ENCODE measurements around the gene E2F7.

The E2F7 gene

DNA sequence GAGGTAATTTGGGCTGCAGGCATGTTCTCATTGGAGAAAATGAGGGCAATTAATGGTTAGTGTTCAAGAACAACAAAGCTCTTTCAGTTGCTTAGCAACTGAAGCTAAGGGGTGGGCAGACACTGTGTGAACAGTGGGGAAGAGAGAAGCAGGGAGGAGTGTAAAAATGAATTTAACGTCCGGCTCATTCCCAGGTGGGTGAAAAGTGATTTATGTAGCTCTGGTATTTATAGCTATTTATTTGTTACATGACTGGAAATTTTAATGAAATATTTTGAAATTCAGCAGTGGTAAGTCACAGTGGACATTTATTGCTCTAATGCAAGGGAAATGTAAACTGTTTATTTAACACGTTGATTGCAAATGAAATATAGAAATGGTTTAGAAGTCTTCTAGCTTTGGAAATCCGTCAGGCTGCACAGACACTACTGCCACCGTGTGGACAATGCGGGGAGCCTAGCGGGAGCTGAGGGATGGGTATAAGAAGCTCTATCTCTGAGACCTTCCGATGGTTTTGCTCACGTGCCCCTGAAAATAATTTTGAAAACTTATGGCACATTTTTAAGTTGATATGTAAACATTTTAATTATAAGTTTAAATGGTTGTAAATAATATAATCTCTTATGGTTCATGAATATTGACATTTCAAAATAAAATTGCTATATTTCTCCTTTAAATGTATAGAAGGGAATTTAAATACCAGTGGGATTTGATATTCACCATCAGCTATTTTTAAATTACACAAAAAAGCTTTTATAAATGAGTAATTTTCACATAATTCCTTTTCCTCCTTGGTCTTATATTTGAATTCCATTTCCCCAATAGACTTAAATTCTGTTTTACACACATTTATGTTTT, 54.4 kb downstream of the E2F7 start:
- peak; percentile 47 for DNase-seq

DNA sequence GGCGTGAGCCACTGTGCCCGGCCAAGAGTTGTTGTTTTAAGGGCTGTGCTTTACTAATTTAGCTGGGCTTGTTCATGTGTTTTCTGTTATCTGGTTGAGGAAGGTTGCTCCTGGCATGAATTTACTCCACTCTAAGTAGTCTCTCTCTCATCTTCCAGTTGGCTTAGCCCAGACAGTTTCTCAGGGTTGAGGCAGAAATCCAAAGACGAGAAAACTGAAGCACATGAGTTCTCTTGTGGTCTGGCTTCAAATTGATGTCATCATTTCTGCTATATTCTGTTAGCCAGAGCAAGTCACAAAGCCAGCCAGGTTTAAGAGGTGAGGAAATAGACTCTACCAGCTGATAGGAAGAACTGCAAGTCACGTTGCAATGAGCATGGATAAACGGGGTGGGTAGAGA, 57.9 kb downstream of the E2F7 start:
- DNase-seq, result no peak

DNA sequence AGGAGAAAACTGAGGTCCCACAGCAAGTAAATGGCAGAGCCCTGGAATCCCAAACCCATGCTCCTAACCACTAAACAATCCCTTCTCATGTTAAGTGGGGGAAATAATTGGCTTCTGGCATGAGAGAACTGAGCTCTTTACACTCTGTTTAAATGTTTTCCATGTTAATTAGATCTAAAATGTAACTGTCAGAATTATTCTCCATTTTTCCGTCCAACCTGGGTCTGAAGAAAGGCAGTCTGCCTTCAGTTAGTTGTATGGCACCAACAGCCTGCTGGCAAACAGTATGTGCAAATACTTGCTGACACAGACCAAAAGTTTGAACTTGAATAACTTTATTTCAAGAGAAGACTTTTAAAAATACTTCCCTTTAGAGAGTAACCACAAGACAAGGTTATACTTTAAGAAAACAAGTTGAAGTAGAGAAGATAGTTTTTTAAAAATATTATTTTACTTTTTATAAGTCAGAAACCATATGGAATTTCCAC, 59.7 kb downstream of the E2F7 start:
- DNase-seq, result no peak

DNA sequence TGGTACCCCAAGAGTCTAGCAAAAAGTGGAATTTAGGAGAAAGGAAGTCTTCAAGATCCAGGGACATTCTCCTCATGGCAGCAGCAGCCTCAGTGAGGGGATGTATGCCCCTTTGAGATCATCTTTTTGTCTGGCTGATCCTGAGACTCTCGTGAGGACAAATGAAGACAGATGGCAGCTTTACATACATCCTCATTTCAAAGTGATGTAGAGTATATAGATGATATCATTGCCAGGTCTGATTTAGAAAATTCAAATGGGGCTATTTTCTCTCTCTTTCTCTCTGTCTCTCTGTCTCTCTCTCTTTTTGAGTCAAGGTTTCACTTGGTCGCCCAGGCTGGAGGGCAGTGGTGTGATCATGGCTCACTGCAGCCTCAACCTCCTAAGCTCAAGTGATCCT, 61.5 kb downstream of the E2F7 start:
- DNase-seq, result no peak

DNA sequence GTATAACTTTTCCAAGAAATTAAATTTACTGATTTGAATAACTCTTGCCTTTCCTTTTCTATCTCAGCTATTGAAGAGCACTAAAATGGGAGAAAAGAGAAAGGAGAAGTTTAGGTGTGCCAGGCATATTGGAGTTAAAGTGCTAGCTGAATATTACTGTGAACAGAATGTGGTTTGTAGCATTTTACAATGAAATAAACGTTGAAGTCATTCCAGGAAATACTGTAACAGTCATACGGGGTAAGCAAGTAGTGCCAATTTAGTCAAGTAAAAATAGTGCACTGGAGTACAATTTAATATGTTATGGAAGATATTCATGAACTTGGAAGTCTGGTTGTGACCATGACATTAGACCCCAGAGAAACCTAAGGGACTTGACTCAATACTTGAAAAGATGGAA, 62.1 kb downstream of the E2F7 start:
- no peak for DNase-seq

DNA sequence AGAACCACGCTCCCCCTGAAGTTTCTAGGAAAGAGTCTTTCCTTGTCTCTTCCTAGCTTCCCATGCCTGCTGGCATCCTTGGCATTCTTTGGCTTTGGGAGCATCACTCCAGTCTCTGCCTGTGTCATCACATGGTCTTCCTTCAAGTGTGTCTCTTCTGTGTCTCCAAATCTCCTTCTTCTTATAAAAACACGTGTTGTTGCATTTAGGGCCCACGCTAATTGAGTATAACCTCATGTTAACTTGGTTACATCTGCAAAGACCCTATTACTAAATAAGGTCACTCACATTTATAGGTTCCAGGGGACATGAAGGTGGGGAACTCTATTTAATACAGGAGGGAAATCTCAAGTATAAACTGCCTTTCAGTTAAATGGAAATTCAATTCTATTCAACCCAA, 63.0 kb downstream of the E2F7 start:
- no peak for DNase-seq

DNA sequence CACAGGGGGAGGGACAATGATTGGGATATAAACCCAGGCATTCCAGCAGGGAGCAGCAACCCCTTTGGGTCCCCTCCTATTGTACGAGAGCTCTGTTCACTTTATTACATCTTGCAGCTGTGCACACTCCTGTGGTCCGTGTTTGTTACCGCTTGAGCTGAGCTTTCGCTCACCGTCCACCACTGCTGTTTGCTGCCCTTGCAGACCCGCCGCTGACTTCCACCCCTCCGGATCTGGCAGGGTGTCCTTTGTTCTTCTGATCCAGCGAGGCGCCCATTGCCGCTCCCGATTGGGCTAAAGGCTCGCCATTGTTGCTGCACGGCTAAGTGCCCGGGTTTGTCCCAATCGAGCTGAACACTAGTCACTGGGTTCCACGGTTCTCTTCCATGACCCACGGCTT, 64.1 kb downstream of the E2F7 start:
- DNase-seq, result no peak

DNA sequence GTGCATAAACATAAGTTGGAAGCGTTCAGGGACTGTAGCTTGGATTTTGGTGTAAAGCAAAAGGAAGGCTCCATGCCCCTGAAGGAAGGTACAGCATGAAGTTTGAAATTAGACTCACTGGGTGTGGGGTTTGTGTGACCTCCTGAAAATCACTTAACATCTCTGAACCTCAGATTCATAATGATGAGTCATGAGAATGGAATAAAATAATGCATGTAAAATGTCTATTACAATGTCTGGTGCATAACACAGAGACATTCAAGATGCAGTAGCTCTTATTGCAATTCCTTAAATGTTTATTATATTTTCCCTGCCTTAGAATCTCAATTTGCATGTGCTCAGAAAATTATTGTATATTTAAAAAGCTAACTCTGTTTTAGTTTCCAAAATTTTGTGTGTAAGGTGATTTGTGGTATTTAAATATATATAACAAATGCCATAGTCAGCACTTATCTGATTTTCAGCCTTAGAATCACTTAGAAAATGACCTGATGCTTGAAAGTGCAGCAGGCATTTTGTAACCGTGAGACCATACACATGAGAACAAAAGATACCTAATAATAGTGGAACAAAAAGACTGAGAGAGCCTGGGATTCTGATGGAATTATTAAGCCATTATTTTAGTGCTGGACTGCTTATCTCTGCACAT, 66.3 kb downstream of the E2F7 start:
- DNase-seq, result no peak

DNA sequence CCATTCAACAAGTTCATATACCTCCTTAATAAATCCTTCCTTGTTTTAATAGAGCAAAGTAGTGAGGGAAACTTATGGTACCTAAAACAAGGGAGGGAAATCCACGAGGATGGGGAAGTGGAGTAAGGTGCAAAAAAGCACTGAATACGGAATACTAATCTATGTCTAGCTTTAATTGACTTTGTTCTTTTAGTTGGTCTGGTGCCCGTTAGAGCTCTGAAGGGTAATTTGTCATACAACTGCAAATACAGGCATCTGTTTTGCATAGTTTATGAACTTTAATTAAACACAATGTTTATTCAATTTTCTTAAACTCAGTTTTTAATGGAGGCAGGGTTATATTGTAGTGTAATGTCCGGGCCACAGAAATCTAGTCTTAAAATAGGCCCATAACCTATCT, 67.0 kb downstream of the E2F7 start:
- no peak for DNase-seq

DNA sequence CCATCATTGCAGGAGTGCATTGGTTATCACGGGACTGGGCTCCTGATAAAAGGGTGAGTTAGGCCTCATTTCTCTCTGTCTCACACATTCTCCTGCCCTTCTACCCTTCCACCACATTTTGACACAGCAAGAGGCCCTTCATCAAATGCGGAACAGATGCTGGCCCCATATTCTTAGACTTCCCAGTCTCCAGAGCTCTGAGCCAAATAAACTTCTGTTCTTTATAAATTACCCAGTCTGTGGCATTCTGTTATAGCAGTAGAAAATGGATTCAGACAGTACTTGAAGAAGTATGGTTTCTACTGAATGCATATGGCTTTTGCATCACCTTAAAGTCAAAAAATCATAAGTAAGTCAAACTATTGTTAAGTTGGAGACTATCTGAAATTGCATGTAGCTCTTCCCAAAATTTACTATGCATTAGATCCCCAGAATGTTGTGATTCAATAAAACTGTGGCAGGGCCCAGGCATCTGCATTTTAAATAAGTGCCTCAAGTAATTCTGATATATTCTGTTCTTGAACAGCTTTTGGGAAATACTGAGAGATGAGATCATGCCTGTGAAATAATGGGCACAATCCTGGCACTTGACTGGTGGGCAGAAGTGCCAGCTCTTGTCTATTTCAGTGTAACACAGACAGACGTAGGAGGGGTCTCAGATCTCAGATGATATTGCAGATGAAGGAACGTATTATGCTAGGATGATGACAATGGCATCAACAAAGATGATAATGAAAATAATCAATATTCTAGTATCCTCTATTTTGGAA, 68.2 kb downstream of the E2F7 start:
- no peak for DNase-seq

DNA sequence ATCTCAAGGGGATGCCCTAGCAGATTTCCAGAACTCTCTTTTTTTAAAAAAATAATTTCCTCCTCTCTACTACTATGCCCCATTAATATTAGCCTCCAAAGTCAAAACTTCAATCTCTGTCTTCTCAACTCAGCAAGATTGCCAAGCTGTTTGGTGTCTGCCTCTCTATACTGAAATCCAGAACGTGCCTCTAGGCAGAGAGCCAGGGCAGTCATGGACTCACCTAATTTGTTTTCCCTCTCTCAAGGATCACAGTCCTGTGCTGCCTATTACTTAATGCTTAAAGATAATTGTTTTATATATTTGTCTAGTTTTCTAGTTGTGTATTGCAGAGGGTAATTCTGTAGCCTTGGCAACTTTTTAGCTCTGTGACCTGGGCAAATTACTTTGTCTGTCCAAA, 74.7 kb downstream of the E2F7 start:
- DNase-seq, result no peak

DNA sequence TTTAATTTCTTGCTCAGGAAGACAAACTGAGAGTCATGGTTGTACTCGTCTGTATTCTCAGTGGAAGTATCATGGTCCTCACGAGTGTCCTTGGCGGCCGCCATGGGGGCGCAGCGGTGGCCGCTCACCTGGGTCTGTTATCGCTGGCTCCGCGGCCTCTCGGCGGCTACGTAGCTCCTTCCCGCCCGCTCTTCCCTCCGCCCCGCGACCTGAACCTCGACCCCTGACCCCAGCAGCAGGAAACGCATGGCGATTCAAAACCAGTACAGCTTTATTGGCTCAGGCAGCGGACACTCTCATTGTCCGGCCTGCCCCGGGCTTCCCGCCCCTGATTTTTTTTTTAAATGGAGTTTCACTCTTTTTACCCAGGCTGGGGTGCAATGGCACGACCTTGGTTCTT, 80.8 kb downstream of the E2F7 start:
- DNase-seq, result no peak

DNA sequence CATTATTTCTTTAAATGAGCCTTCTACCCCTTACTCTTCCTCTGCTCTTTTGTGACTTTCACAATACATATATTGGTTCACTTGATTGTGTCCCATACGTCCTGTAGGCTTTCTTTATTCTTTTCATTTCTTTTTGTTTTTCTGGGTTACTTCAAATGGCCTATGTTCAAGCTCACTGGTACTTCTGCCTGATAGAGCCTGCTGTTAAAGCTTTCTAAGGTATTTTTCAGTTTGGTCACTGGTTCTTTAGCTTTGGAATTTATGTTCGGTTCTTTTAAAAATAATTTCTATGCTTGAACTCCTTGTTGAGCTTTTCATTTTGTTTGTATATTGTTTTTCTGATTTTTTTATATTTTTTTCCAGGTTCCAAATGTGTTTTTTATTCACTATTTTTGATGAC, 81.9 kb downstream of the E2F7 start:
- no peak for DNase-seq

DNA sequence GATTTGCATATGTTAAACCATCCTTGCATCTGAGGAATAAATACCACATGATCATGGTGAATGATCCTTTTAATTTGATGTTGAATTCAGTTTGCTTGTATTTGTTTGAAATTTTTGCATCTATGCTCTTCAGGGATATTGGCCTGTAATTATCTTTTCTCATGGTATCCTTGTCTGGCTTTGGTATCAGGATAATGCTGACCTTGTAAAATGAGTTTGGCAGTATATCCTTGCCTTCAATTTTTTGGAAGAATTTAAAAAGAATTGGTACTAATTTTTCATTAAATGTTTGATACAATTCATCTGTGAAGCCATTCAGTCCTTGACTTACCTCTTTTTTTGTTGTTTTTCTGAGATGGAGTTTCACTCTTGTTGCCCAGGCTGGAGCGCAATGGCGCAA, 85.2 kb downstream of the E2F7 start:
- no peak for DNase-seq

DNA sequence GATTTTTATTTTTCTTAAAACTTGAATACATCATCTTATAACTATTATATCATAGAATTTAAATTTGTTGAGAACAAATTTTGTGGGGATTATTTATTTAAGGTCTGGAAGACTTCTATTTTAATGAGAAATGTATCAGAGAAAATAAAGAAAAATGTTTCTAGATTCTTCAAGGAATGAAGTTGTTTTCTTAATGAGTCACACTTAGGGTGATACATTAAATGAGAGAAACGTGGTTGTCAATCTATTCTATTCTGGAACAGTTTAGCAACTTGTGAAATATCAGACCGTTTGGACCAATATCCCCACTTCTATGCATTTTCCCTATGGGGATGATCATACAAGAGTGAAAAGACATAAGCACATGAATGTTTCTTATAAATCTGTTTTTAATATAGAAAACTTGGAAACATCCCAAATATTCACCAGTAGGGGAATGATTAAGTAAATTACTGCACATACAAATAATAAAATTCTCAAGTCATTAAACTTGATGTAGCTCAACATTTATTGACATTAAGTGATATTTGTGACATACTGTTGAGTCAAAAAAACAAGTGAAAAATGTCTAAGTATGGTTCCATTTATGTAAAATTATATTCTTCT, 88.5 kb downstream of the E2F7 start:
- no peak for DNase-seq

Data from CD4-positive, alpha-beta T cell treated with Interferon gamma for 1 hour (primary cell).